OCI-LY3 (cell line): ENCODE data around the gene NOL12.

Experiments
- EZH2phosphoT487 ChIP-seq: fragments of 200-600 bp; shearing (Covaris generic); IDR thresholded peaks from 2 replicates; pipeline ENCODE4 v1.6.1; 2018; ENCODE audit warnings: antibody characterized with exemption, mixed run types, low read depth
- TF ChIP-seq, protein P1 (sequence below): fragments of 200-600, 300-600 bp; sonication (generic); IDR thresholded peaks from 2 replicates; pipeline ENCODE4 v1.5.1; 2014; ENCODE audit warnings: antibody characterized with exemption, low read length, low read depth

DNA sequence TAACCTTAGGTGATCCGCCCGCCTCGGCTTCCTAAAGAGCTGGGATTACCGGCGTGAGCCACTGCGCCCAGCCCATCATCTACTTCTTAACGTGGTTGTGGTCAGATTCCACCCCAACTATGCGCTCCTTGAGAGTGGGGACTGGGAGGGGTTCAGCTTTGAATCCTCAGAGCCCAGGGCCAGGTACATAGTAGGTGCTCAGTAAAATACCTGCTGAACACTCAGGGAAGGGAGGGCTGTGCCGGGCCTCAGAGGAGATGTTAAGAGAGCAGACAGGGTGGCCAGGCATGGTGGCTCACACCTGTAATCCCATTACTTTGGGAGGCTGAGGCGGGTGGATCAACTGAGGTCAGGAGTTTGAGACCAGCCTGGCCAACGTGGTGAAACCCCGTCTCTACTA lies 11.9 kb upstream of the NOL12 start:
- TF ChIP-seq, protein P1, sequence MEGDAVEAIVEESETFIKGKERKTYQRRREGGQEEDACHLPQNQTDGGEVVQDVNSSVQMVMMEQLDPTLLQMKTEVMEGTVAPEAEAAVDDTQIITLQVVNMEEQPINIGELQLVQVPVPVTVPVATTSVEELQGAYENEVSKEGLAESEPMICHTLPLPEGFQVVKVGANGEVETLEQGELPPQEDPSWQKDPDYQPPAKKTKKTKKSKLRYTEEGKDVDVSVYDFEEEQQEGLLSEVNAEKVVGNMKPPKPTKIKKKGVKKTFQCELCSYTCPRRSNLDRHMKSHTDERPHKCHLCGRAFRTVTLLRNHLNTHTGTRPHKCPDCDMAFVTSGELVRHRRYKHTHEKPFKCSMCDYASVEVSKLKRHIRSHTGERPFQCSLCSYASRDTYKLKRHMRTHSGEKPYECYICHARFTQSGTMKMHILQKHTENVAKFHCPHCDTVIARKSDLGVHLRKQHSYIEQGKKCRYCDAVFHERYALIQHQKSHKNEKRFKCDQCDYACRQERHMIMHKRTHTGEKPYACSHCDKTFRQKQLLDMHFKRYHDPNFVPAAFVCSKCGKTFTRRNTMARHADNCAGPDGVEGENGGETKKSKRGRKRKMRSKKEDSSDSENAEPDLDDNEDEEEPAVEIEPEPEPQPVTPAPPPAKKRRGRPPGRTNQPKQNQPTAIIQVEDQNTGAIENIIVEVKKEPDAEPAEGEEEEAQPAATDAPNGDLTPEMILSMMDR, result no peak
- no peak for TF ChIP-seq EZH2phosphoT487
